ENCODE data around the gene TSPAN17. TPM values are rescaled to one million over a fixed set of nuclear protein-coding genes. Genes with fewer than 3 reads are reported as not detected.

Gene TSPAN17
- total and polyA plus RNA-seq, 9 donors: 7.5 to 28.5 (median 14.9) TPM

DNA sequence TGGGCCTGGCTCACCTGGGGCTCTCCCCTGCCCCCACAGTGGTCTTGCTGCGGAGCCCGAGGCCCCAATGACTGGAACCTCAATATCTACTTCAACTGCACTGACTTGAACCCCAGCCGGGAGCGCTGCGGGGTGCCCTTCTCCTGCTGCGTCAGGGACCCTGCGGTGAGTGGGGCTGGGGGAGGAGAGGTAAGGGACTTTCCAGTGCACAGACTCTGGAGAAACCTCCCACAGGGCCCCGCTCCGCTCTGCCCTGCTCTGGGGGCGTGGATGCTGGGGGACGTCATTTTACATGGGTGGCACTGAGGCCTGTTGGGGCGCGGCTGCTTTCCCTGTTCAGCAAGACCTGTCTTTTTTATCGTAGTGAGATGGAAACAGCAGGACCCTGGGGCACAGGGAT is 7.6 kb downstream of the TSPAN17 start:
- Histone ChIP-seq H3K27ac (no peak overlapping the region), H3K27me3 (no peaks in the 10 kb centered on the region), H3K4me3 (no peak overlapping the region), H3K9me3 (no peaks in the 10 kb centered on the region), H3K4me1 (ENCODE audit: insufficient read depth) (peaks cover 9% of the 10 kb centered on the region), H3K36me3 (no peaks in the 10 kb centered on the region)
- TF ChIP-seq CTCF (IDR thresholded peaks at IDR 0.05): no peak
- TF ChIP-seq POLR2A (IDR thresholded peaks at IDR 0.05): no peak
- TF ChIP-seq EP300 (IDR thresholded peaks at IDR 0.05): no peak
- 80 to 95% (median 90%) methylated on average over 12 to 14 of the region's 14 CpGs for WGBS, 3 donors
- DNase-seq: no peak
- intact Hi-C loops (cut with DNase I): loop anchor here in 1 of 4 donors (5.0 kb wide), 1 partner anchor 457 kb away; no protein-coding TSS in a partner anchor

- H3K4me1 ChIP-seq (ENCODE audit: insufficient read depth): peaks cover 9% of the 10 kb centered on the region
- H3K4me3 ChIP-seq: no peak overlapping the region
- no peaks in the 10 kb centered on the region for H3K9me3 ChIP-seq
- H3K36me3 ChIP-seq: no peaks in the 10 kb centered on the region
- intact Hi-C loops (cut with DNase I): loop anchor here in 1 of 4 donors (5.0 kb wide), 1 partner anchor 456 kb away; no protein-coding TSS in a partner anchor
- H3K27me3 ChIP-seq: no peaks in the 10 kb centered on the region
- no peak for TF ChIP-seq POLR2A (IDR thresholded peaks at IDR 0.05)
- no peak for TF ChIP-seq CTCF (IDR thresholded peaks at IDR 0.05)
- no peak for TF ChIP-seq EP300 (IDR thresholded peaks at IDR 0.05)
- no peak for DNase-seq
- no peak overlapping the region for H3K27ac ChIP-seq
- 77 to 84% (median 83%) methylated on average over 12 to 13 of the region's 13 CpGs for WGBS, 3 donors
Observed at GRCh38 chr5:176656467-176656990, 9.2 kb downstream of the TSPAN17 start.

DNA sequence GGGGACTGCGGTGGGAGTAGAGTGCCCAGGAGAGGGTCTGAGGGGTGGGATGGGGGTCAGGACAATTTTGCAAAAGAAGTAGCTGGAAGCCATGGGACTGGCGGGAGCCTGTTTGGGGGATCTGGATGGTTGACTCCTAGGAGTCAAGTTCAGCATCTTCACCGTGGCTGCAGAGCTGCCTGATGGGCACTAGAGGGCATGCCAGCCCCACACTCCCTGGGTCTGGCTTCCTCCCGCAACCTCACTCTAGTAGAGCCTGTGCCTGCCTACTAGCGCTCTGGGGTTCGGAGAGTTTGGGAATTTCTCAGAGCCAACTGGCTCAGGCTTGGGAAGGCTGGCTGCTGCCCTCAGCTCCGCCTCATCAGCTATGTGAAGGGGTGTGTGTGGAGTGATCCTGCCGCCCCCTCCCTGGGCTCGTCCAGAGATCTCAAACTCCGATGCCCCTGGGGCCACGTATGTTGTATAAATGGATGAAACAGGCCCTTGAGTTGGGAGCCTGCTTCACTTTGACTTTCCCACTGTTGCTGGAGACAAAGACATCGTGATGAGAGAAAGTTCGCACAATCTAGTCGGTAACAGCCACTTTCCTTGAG is 10.8 kb downstream of the TSPAN17 start:
- no peak for TF ChIP-seq EP300 (IDR thresholded peaks at IDR 0.05)
- TF ChIP-seq CTCF (IDR thresholded peaks at IDR 0.05): peak; percentile 38 to 66 (median 65)
- TF ChIP-seq POLR2A (IDR thresholded peaks at IDR 0.05): no peak
- intact Hi-C loops (cut with DNase I): loop anchor here in 1 of 4 donors (5.0 kb wide), 1 partner anchor 454 kb away; no protein-coding TSS in a partner anchor
- Histone ChIP-seq H3K9me3 (no peaks in the 10 kb centered on the region), H3K27me3 (no peaks in the 10 kb centered on the region), H3K4me1 (ENCODE audit: insufficient read depth) (peaks cover 9% of the 10 kb centered on the region), H3K4me3 (no peak overlapping the region), H3K36me3 (no peaks in the 10 kb centered on the region), H3K27ac (peak overlapping the region in 1 of 2 donors; percentile 47)
- peak; percentile 68 to 81 (median 72) for DNase-seq
- WGBS, 3 donors: 42 to 53% (median 50%) methylated on average over 14 of the region's 14 CpGs

GRCh38 chr5:176658817-176659511 is 11.7 kb downstream of the TSPAN17 start:
- Histone ChIP-seq H3K4me1 (ENCODE audit: insufficient read depth) (peaks cover 9% of the 10 kb centered on the region), H3K4me3 (no peak overlapping the region), H3K27ac (peak overlapping the region in 1 of 2 donors; percentile 47), H3K9me3 (no peaks in the 10 kb centered on the region), H3K27me3 (no peaks in the 10 kb centered on the region), H3K36me3 (no peaks in the 10 kb centered on the region)
- intact Hi-C loops (cut with DNase I): loop anchor here in 1 of 4 donors (5.0 kb wide), 1 partner anchor 453 kb away; no protein-coding TSS in a partner anchor
- peak in 2 of 5 donors; percentile 27 to 53 for DNase-seq
- 30 to 54% (median 42%) methylated on average over 11 of the region's 11 CpGs for whole genome bisulfite sequencing, 3 donors
- TF ChIP-seq POLR2A (IDR thresholded peaks at IDR 0.05) (no peak), CTCF (IDR thresholded peaks at IDR 0.05) (no peak), EP300 (IDR thresholded peaks at IDR 0.05) (no peak)
